Kidney epithelial cell (primary cell): ENCODE measurements around the gene RAI14. TPM values are rescaled to one million over a fixed set of nuclear protein-coding genes. Genes with fewer than 3 reads are reported as not detected.

Experiments
- DNase-seq: peaks from one replicate; pipeline ENCODE4 v3.0.0-alpha.2; 2010; ENCODE audit warnings: low read depth
- H3K27me3 ChIP-seq: 2 replicates; pipeline ENCODE4 v1.6.0; 2011; ENCODE audit warnings: low read length; ENCODE audit not compliant: control insufficient read depth, insufficient read depth
- H3K36me3 ChIP-seq: 2 replicates; pipeline ENCODE4 v1.5.1; 2011; ENCODE audit warnings: low read length; ENCODE audit not compliant: control insufficient read depth, insufficient read depth
- H3K4me3 ChIP-seq: 2 replicates; pipeline ENCODE4 v1.5.1; 2011; ENCODE audit warnings: low read depth, mild to moderate bottlenecking, control low read depth, low read length
- total RNA-seq: library from RNA; depleted of rRNA; stranded (reverse); fragments of >200 nt; gene quantifications from 2 replicates; pipeline ENCODE4 v1.2.3, GENCODE V29; 2015
- TF ChIP-seq, protein P1 (sequence below): IDR thresholded peaks from 2 replicates; pipeline ENCODE4 v1.5.1; 2011; ENCODE audit warnings: mild to moderate bottlenecking, moderate library complexity, low read length, control low read depth, inconsistent platforms; ENCODE audit not compliant: insufficient read depth, poor library complexity, severe bottlenecking

RAI14 gene
- total RNA-seq, 1 donor from 2014 or later = 116 TPM

- H3K4me3 ChIP-seq = no peak overlapping the region
- TF ChIP-seq, protein P1, sequence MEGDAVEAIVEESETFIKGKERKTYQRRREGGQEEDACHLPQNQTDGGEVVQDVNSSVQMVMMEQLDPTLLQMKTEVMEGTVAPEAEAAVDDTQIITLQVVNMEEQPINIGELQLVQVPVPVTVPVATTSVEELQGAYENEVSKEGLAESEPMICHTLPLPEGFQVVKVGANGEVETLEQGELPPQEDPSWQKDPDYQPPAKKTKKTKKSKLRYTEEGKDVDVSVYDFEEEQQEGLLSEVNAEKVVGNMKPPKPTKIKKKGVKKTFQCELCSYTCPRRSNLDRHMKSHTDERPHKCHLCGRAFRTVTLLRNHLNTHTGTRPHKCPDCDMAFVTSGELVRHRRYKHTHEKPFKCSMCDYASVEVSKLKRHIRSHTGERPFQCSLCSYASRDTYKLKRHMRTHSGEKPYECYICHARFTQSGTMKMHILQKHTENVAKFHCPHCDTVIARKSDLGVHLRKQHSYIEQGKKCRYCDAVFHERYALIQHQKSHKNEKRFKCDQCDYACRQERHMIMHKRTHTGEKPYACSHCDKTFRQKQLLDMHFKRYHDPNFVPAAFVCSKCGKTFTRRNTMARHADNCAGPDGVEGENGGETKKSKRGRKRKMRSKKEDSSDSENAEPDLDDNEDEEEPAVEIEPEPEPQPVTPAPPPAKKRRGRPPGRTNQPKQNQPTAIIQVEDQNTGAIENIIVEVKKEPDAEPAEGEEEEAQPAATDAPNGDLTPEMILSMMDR = no peak
- peaks cover 3% of the 10 kb centered on the region for H3K36me3 ChIP-seq
- DNase-seq = no peak
- H3K27me3 ChIP-seq = no peaks in the 10 kb centered on the region
These were observed 146.9 kb downstream of the RAI14 start for GRCh38 chr5:34802834-34803563.

- no peak for DNase-seq
- Histone ChIP-seq H3K36me3 (peaks cover 3% of the 10 kb centered on the region), H3K4me3 (no peak overlapping the region), H3K27me3 (no peaks in the 10 kb centered on the region)
- TF ChIP-seq, protein P1 = no peak
These were observed 148.0 kb downstream of the RAI14 start for GRCh38 chr5:34803974-34804732.

DNA sequence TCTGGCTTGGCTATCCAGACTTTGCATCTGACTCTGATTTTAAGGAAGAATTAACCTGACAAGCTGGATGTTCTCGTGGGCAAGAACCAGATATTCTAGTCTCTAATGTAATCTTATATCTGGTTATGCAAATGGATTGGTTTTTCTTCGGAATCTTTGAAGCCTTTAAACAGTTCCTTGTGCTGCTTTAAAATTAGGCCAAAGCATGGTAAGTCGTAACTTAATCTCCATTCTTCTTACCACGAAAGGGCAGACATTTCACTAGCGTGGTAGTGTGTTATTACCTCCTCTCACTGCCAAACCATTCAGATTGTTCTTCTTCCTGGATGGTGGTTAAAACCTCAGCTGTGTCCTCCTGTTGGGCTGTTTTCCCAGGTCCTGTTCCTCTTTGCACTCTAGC lies 148.8 kb downstream of the RAI14 start:
- peaks cover 3% of the 10 kb centered on the region for H3K36me3 ChIP-seq
- H3K27me3 ChIP-seq = no peaks in the 10 kb centered on the region
- TF ChIP-seq, protein P1 = no peak
- no peak overlapping the region for H3K4me3 ChIP-seq
- DNase-seq = no peak

- DNase-seq = no peak
- H3K36me3 ChIP-seq = peaks cover 3% of the 10 kb centered on the region
- H3K4me3 ChIP-seq = no peak overlapping the region
- TF ChIP-seq, protein P1 = no peak
- no peaks in the 10 kb centered on the region for H3K27me3 ChIP-seq
These were observed 150.4 kb downstream of the RAI14 start for GRCh38 chr5:34806532-34806931.

DNA sequence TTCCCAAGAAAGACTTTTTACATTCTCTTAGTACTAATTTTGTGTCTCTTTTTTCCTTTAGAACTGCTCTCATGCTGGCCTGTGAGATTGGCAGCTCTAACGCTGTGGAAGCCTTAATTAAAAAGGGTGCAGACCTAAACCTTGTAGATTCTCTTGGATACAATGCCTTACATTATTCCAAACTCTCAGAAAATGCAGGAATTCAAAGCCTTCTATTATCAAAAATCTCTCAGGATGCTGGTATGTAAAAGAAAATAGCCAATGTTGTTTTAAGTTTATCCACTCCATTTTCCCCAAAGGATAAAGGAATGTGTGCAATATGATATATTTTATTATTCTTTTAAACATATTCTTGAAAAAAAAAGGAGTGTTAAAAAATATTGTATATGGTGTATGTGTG lies 155.6 kb downstream of the RAI14 start:
- no peaks in the 10 kb centered on the region for H3K36me3 ChIP-seq
- TF ChIP-seq, protein P1 = no peak
- no peak overlapping the region for H3K4me3 ChIP-seq
- no peaks in the 10 kb centered on the region for H3K27me3 ChIP-seq
- DNase-seq = no peak
